IMR-90 (cell line): ENCODE results near the gene WBP1L. TPM values are rescaled to one million over a fixed set of nuclear protein-coding genes. Genes with fewer than 3 reads are reported as not detected.

Source experiments
- ATAC-seq: fragments of 200-7000 bp; cut with Tn5 transposase; 2 replicates; pipeline ENCODE4 v1.9.1; 2020; ENCODE audit warnings: low read depth, mild to moderate bottlenecking, moderate library complexity
- BruUV-seq: library from RNA; stranded (reverse); fragments of 400-500 nt; replicated peaks from 2 replicates; lab custom pipeline; 2021; lab: Mats Ljungman, UMichigan
- CTCF ChIA-PET: fragments of 300-600 bp; formaldehyde crosslinking; extraction: SDS; loops from one replicate; lab custom pipeline; 2021; ENCODE audit warnings: antibody characterized with exemption; lab: Yijun Ruan, JAX
- POLR2A ChIA-PET: fragments of 300-600 bp; sonication (Branson Sonifier 250); formaldehyde crosslinking; loops from one replicate; lab custom pipeline; 2022; ENCODE audit warnings: antibody characterized with exemption; ENCODE audit not compliant: unreplicated experiment; lab: Charles Lee
- DNase-seq: peaks from one replicate; pipeline ENCODE4 v3.0.0; 2013
- H2AFZ ChIP-seq: replicated peaks from 2 replicates; pipeline ENCODE3; 2013; ENCODE audit warnings: low read length, mild to moderate bottlenecking; ENCODE audit not compliant: poor library complexity
- H2AK5ac ChIP-seq: 2 replicates; pipeline ENCODE4 v1.6.1; 2013; ENCODE audit warnings: low read depth, low read length, inconsistent platforms
- H2AK9ac ChIP-seq: replicated peaks from 2 replicates; pipeline ENCODE3; 2013; ENCODE audit warnings: mild to moderate bottlenecking, low read depth, low read length, moderate library complexity; ENCODE audit not compliant: poor library complexity
- H2BK120ac ChIP-seq: 2 replicates; pipeline ENCODE4 v1.6.1; 2013; ENCODE audit warnings: low read depth, low read length, inconsistent platforms
- H2BK15ac ChIP-seq: 3 replicates; pipeline ENCODE4 v1.6.1; 2013; ENCODE audit warnings: low read depth, low read length, inconsistent platforms
- H2BK20ac ChIP-seq: 2 replicates; pipeline ENCODE4 v1.6.1; 2013; ENCODE audit warnings: low read depth, mild to moderate bottlenecking, inconsistent platforms, low read length, moderate library complexity
- H2BK5ac ChIP-seq: 2 replicates; pipeline ENCODE4 v1.6.1; 2013; ENCODE audit warnings: mild to moderate bottlenecking, low read depth, low read length, inconsistent platforms; ENCODE audit not compliant: poor library complexity, severe bottlenecking
- H3K14ac ChIP-seq: replicated peaks from 2 replicates; pipeline ENCODE4 v1.6.1; 2013; ENCODE audit warnings: low read depth, low read length, inconsistent platforms
- H3K18ac ChIP-seq: 2 replicates; pipeline ENCODE4 v1.6.1; 2013; ENCODE audit warnings: low read depth, low read length, control low read depth
- H3K23ac ChIP-seq: 2 replicates; pipeline ENCODE4 v1.6.1; 2013; ENCODE audit warnings: low read depth, low read length, inconsistent platforms
- H3K27ac ChIP-seq: 2 replicates; pipeline ENCODE4 v1.5.1; 2013; ENCODE audit warnings: mild to moderate bottlenecking, control low read depth, low read length; ENCODE audit not compliant: insufficient read depth
- H3K27me3 ChIP-seq: 2 replicates; pipeline ENCODE4 v1.6.1; 2013; ENCODE audit warnings: low read length; ENCODE audit not compliant: control insufficient read depth, insufficient read depth
- H3K36me3 ChIP-seq: 2 replicates; pipeline ENCODE4 v1.6.1; 2013; ENCODE audit warnings: low read length, mixed read lengths; ENCODE audit not compliant: control insufficient read depth, insufficient read depth
- H3K4ac ChIP-seq: 2 replicates; pipeline ENCODE4 v1.6.1; 2013; ENCODE audit warnings: low read depth, low read length, inconsistent platforms
- H3K4me1 ChIP-seq: 2 replicates; pipeline ENCODE4 v1.6.1; 2013; ENCODE audit warnings: low read length, mixed read lengths; ENCODE audit not compliant: control insufficient read depth, insufficient read depth
- H3K4me2 ChIP-seq: 2 replicates; pipeline ENCODE4 v1.6.1; 2013; ENCODE audit warnings: low read depth, mild to moderate bottlenecking, control low read depth, low read length, moderate library complexity
- H3K4me3 ChIP-seq: 2 replicates; pipeline ENCODE4 v1.5.1; 2013; ENCODE audit warnings: low read depth, mild to moderate bottlenecking, control low read depth, low read length, moderate library complexity; ENCODE audit not compliant: insufficient read depth
- H3K56ac ChIP-seq: 2 replicates; pipeline ENCODE4 v1.6.1; 2013; ENCODE audit warnings: low read length, inconsistent platforms; ENCODE audit not compliant: insufficient read depth; ENCODE audit errors: extremely low read depth
- H3K79me1 ChIP-seq, 2 experiments: 2 replicates each; pipeline ENCODE4 v1.6.1; 2013; ENCODE audit warnings: low read length in 2 of 2, inconsistent platforms in 1 of 2, low read depth in 1 of 2
- H3K9ac ChIP-seq: 2 replicates; pipeline ENCODE4 v1.6.1; 2013; ENCODE audit warnings: low read depth, low read length, control low read depth
- H3K9me1 ChIP-seq: 2 replicates; pipeline ENCODE4 v1.6.1; 2013; ENCODE audit warnings: low read length, inconsistent platforms; ENCODE audit not compliant: insufficient read depth
- H3K9me3 ChIP-seq: 2 replicates; pipeline ENCODE4 v1.6.1; 2013; ENCODE audit warnings: low read length; ENCODE audit not compliant: control insufficient read depth, insufficient read depth
- H4K20me1 ChIP-seq: 2 replicates; pipeline ENCODE4 v1.6.1; 2013; ENCODE audit warnings: low read length, inconsistent platforms; ENCODE audit not compliant: insufficient read depth
- H4K5ac ChIP-seq: 2 replicates; pipeline ENCODE4 v1.6.1; 2013; ENCODE audit warnings: mild to moderate bottlenecking, low read depth, low read length, control low read depth
- H4K8ac ChIP-seq, 2 experiments: 2 replicates each; pipeline ENCODE4 v1.6.1; 2013; ENCODE audit warnings: low read depth in 2 of 2, low read length in 2 of 2, control low read depth in 1 of 2, inconsistent platforms in 1 of 2
- H4K91ac ChIP-seq: 2 replicates; pipeline ENCODE4 v1.6.1; 2013; ENCODE audit warnings: low read depth, low read length, inconsistent platforms; ENCODE audit not compliant: insufficient read depth
- BHLHE40 ChIP-seq: fragments of 150-350 bp; IDR thresholded peaks from 2 replicates; pipeline ENCODE4 v1.6.1; 2016; ENCODE audit warnings: mild to moderate bottlenecking, low read depth, low read length
- CEBPB ChIP-seq: IDR thresholded peaks from 2 replicates; pipeline ENCODE4 v1.6.1; 2012; ENCODE audit warnings: low read depth, low read length, improper control_type of control experiment
- RCOR1 ChIP-seq: IDR thresholded peaks from 2 replicates; pipeline ENCODE4 v1.6.1; 2012; ENCODE audit warnings: mild to moderate bottlenecking, low read length, improper control_type of control experiment; ENCODE audit not compliant: insufficient replicate concordance
- SMC3 ChIP-seq: fragments of 150-350 bp; IDR thresholded peaks from 2 replicates; pipeline ENCODE4 v1.6.1; 2016; ENCODE audit warnings: low read depth, mild to moderate bottlenecking, antibody characterized with exemption, low read length, moderate library complexity
- WGBS, 2 experiments: methylation state at CpG; one replicate each; pipeline versions ENCODE4 v1.1.5 to v1.1.7; 2013; ENCODE audit warnings: missing lambda C conversion rate in 2 of 2; ENCODE audit not compliant: insufficient read length in 1 of 2; ENCODE audit errors: extremely low coverage in 2 of 2; 5-methylcytosine and 5-hydroxymethylcytosine counted together
- dilution Hi-C: fragments of 300-500 bp; cut with HindIII; formaldehyde crosslinking; loops from one replicate; pipeline ENCODE4 v1.14.3; 2018; ENCODE audit warnings: low sequenced_read_pairs; ENCODE audit not compliant: unreplicated experiment
- in situ Hi-C: fragments of 300-500 bp; cut with MboI; formaldehyde crosslinking; loops from 3 replicates; pipeline ENCODE4 v1.14.3; 2019; ENCODE audit warnings: low sequenced_read_pairs, inconsistent platforms, mixed read lengths
- intact Hi-C: fragments of 100-400 bp; cut with micrococcal nuclease; formaldehyde crosslinking; loops from 2 replicates; pipeline ENCODE4 v1.10.0; 2022
- polyA plus RNA-seq, 3 experiments: library from polyadenylated mRNA; depleted of rRNA; stranded (reverse); fragments of >200 nt; gene quantifications; 2 replicates each; pipeline ENCODE4 v1.2.3, GENCODE V29; 2012; ENCODE audit warnings: low replicate concordance in 1 of 3
- total RNA-seq: library from RNA; depleted of rRNA; stranded (reverse); fragments of >200 nt; gene quantifications from 2 replicates; pipeline ENCODE4 v1.2.3, GENCODE V29; 2012
- TF ChIP-seq, protein P1 (sequence below): conservative IDR thresholded peaks from 2 replicates; pipeline ENCODE4 v1.5.1; 2012; ENCODE audit warnings: mild to moderate bottlenecking, low read depth, low read length, improper control_type of control experiment
- TF ChIP-seq, protein P2 (sequence below): fragments of 150-350 bp; IDR thresholded peaks from 2 replicates; pipeline ENCODE4 v1.6.1; 2016; ENCODE audit warnings: low read depth, mild to moderate bottlenecking, low read length, moderate library complexity, borderline replicate concordance

The WBP1L gene
- total and polyA plus RNA-seq, 2 of the 4 experiments (the other 2 are of a cell fraction): 20.7 to 31.0 TPM

DNA sequence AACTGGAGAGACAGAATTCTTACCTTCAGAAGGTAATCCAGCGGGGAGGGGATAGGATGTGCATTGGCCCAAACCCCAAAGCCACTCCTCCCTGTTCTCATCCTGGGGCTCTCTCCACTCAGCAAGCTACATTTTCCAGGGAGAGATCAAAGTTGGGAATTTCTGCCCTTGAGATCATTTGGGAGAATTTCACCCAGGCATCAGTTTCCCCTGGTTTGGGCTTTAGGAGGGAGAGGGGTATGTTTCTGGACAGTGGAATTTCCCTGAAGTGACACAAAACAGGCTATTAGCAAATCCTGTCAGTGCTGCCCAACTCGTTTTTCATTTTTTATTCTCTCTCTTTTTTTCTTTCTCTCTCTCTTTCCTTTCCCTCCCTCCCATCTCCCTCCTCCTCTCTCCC, 57.7 kb downstream of the WBP1L start:
- H3K27ac ChIP-seq: no peak overlapping the region
- CTCF ChIA-PET: no interaction called here
- TF ChIP-seq BHLHE40 (no peak), CEBPB (no peak), SMC3 (no peak), RCOR1 (no peak)
- TF ChIP-seq, protein P1, sequence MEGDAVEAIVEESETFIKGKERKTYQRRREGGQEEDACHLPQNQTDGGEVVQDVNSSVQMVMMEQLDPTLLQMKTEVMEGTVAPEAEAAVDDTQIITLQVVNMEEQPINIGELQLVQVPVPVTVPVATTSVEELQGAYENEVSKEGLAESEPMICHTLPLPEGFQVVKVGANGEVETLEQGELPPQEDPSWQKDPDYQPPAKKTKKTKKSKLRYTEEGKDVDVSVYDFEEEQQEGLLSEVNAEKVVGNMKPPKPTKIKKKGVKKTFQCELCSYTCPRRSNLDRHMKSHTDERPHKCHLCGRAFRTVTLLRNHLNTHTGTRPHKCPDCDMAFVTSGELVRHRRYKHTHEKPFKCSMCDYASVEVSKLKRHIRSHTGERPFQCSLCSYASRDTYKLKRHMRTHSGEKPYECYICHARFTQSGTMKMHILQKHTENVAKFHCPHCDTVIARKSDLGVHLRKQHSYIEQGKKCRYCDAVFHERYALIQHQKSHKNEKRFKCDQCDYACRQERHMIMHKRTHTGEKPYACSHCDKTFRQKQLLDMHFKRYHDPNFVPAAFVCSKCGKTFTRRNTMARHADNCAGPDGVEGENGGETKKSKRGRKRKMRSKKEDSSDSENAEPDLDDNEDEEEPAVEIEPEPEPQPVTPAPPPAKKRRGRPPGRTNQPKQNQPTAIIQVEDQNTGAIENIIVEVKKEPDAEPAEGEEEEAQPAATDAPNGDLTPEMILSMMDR: no peak
- TF ChIP-seq, protein P2, sequence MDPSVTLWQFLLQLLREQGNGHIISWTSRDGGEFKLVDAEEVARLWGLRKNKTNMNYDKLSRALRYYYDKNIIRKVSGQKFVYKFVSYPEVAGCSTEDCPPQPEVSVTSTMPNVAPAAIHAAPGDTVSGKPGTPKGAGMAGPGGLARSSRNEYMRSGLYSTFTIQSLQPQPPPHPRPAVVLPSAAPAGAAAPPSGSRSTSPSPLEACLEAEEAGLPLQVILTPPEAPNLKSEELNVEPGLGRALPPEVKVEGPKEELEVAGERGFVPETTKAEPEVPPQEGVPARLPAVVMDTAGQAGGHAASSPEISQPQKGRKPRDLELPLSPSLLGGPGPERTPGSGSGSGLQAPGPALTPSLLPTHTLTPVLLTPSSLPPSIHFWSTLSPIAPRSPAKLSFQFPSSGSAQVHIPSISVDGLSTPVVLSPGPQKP: no peak
- no peak overlapping the region for H4K5ac ChIP-seq
- no peak overlapping the region for H3K4me2 ChIP-seq
- no peak overlapping the region for H3K4ac ChIP-seq
- H3K4me3 ChIP-seq: no peak overlapping the region
- no peak overlapping the region for H4K8ac ChIP-seq
- POLR2A ChIA-PET: no interaction called here
- no peak overlapping the region for H2BK15ac ChIP-seq
- H3K9ac ChIP-seq: no peak overlapping the region
- DNase-seq (no peak), ATAC-seq (no peak)
- no peak overlapping the region for H3K56ac ChIP-seq
- H3K14ac ChIP-seq: no peak overlapping the region
- H3K79me1 ChIP-seq: peaks cover 21 to 34% of the 10 kb centered on the region in 2 experiments
- no peak overlapping the region for H2BK5ac ChIP-seq
- H3K9me1 ChIP-seq: peaks cover 18% of the 10 kb centered on the region
- no peak overlapping the region for H4K91ac ChIP-seq
- H3K23ac ChIP-seq: no peak overlapping the region
- H2BK120ac ChIP-seq: no peak overlapping the region
- intact Hi-C loops: loop anchor here (5.0 kb wide), 1 partner anchor 49 kb away; no protein-coding TSS in a partner anchor
- H2BK20ac ChIP-seq: no peak overlapping the region
- H3K27me3 ChIP-seq: no peaks in the 10 kb centered on the region
- H3K4me1 ChIP-seq: peaks cover 15% of the 10 kb centered on the region
- peaks cover 33% of the 10 kb centered on the region for H3K36me3 ChIP-seq
- H2AK9ac ChIP-seq: no peak overlapping the region
- no peak overlapping the region for H3K18ac ChIP-seq
- H2AK5ac ChIP-seq: no peak overlapping the region
- H3K9me3 ChIP-seq: no peaks in the 10 kb centered on the region; the same call in 1 of the 2 replicates
- in situ Hi-C loops: no loop called here
- dilution Hi-C loops: no loop called here
- no peak overlapping the region for H2AFZ ChIP-seq
- peaks cover 27% of the 10 kb centered on the region; the same call in 1 of the 2 replicates for H4K20me1 ChIP-seq
- no TSS peak for BruUV-seq
- WGBS, 2 experiments: 14% methylated on average over 1 of the region's 2 CpGs; no CpG with 5 or more reads in 1 of the 2 experiments
